Activated CD8-positive, alpha-beta memory T cell treated with anti-CD3 and anti-CD28 coated beads for 36 hours (primary cell): ENCODE results near the gene KRTAP5-4. TPM values are rescaled to one million over a fixed set of nuclear protein-coding genes. Genes with fewer than 3 reads are reported as not detected.

ENCODE experiments used
- CTCF ChIA-PET: fragments of 350-600 bp; sonication (Branson Sonifier 250); formaldehyde crosslinking; loops from one replicate; lab custom pipeline; 2021; ENCODE audit warnings: antibody characterized with exemption; lab: Charles Lee
- POLR2A ChIA-PET: fragments of 350-600 bp; sonication (Branson Sonifier 250); formaldehyde crosslinking; loops from one replicate; lab custom pipeline; 2021; ENCODE audit warnings: antibody characterized with exemption; lab: Charles Lee
- total RNA-seq, 2 experiments: library from RNA; stranded (reverse); gene quantifications; one replicate each; pipeline ENCODE4 v1.2.3, GENCODE V29; 2021

Gene KRTAP5-4
- total RNA-seq, 2 experiments from 2014 or later, result not detected

DNA sequence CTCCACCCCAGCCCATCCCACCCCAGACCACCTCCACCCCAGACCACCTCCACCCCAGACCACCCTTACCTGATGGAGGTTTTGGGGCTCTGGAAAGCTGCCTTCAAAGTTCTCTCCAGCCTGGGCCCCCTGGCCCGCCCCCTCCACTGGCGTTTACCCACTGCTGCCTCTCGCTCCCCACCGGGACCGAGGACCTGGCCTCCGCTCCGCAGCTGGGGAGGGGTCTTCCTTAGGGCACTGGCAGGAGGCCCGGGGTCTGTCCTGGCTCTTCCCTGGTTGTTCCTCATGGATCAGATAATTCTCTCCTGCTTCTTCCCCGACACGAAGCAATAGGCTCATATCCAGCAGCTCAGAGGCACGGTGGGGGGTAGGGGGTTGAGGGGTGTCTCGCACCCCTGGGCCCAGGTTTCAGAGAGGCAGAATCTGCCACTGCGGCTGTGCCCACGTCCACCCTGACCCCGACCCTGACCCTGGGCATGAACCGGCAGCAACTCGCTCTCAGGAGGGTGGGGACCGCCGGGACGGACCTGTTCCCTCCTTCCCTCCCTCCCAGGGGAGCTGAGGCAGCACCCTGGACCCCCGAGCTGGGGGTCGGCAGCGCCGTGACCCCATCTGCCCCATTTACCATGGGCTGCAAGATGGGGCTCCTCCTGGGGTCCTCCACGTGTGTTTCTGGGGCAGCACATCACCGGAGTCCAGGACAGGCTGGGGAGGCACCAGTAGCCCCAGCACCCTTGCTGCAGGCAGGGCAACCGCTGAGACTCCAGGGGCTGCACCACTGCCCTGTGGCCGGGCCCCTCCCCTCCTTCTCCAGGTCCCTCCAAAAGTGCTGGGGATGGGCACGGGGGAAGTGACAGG is 20.6 kb upstream of the KRTAP5-4 start:
- ChIA-PET CTCF (interaction anchor here (2.4 kb wide), 1 partner anchor 10 kb away, joined by 7 read pairs; no protein-coding TSS in a partner anchor), POLR2A (no interaction called here)

- POLR2A ChIA-PET, result no interaction called here
- CTCF ChIA-PET, result interaction anchor here (2.4 to 2.6 kb wide), 2 partner anchors 12 to 53 kb away, joined by 7 read pairs; no protein-coding TSS in a partner anchor
These were observed 19.2 kb upstream of the KRTAP5-4 start for GRCh38 chr11:1641096-1641495.

DNA sequence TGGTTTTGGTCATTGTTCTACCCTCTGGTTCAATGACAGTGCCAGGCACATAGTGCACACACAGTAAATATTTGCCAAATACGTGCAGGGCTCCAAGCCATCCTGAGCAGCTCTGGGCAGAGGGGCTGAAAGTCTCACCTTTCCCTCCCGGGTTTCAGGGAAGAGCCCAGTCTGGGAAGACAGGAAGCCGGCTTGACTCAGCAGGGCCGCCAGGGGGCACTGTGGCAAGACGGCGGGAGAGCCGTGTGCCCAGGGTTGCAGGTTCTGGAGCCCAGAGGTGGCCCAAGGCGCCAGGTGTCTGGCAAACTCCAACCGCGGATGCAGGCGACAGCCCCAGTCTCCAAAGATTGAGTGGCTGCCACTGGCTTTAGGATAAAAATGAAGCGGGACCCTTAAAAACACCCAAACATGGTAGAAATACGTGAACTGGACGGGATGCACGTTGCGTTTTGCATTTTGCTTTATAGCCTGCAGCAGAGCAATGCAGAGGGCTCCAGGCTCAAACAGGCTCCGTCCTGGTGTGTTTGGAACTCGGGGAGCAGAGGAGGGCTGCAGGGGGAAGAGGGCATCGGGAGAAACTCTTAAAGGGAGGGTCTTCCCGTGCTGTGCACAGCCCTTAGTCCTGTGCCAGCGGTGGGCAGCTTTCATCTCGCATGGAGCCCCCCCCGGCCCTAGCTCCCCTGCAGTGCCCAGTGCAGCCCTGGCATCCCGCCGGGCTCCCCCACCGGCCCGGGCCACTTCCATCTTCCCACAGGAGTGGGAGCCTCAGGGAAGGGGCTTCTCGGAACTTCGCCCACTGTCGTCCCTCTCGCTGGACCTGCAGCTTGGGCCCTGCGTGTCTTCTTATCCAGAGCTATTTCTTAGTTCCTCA is 18.4 kb upstream of the KRTAP5-4 start:
- POLR2A ChIA-PET, result no interaction called here
- CTCF ChIA-PET, result interaction anchor here (1.0 to 2.6 kb wide), 4 partner anchors 11 to 54 kb away, joined by 3 to 8 read pairs (median 7); no protein-coding TSS in a partner anchor

GRCh38 chr11:1639666-1640065 is 17.7 kb upstream of the KRTAP5-4 start:
- ChIA-PET POLR2A (no interaction called here), CTCF (interaction anchor here (1.0 to 2.6 kb wide), 4 partner anchors 11 to 93 kb away, joined by 3 to 8 read pairs (median 6); no protein-coding TSS in a partner anchor)

- ChIA-PET POLR2A (no interaction called here), CTCF (interaction anchor here (1.3 to 2.6 kb wide), 3 partner anchors 14 to 92 kb away, joined by 4 to 8 read pairs (median 7); no protein-coding TSS in a partner anchor)
These were observed 17.2 kb upstream of the KRTAP5-4 start for GRCh38 chr11:1639102-1639620.

DNA sequence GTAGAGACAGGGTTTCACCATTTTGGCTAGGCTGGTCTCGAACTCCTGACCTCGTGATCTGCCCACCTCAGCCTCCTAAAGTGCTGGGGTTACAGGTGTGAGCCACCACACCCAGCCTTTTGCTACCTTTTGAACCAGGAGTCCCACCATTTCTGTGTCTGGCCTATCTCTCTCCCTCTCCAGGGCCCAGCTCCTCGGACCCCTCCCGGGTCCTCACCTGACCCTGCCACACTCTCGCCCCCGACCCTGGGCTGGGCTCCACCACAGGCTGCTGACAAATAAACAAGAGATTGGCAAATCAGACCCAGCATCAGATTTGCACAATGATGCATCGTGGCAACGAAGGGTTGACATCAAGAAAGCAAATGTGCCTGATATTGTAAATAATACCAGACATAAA is 16.4 kb upstream of the KRTAP5-4 start:
- ChIA-PET POLR2A (no interaction called here), CTCF (interaction anchor here (1.3 to 2.6 kb wide), 2 partner anchors 56 to 91 kb away, joined by 4 to 7 read pairs; no protein-coding TSS in a partner anchor)

DNA sequence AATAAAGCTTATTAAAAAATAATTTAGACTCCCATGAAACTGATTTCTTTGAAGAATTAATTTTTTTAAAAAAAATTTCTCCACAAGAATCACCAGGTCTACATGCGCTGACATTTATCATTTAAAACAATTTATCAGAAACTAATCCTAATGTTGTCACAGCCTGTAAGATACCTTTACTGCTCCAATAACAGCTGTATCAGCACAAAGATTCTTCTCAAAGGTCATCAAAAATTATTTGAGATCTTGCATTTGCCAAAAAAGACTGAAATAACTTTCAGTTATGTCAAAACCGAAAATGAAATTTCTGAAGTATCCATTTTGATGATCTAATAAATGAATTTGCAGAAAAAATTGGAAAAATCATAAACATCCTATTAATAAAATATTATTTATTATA is 15.7 kb upstream of the KRTAP5-4 start:
- POLR2A ChIA-PET, result no interaction called here
- CTCF ChIA-PET, result interaction anchor here (1.2 kb wide), 2 partner anchors 8 to 15 kb away, joined by 3 to 4 read pairs; no protein-coding TSS in a partner anchor

DNA sequence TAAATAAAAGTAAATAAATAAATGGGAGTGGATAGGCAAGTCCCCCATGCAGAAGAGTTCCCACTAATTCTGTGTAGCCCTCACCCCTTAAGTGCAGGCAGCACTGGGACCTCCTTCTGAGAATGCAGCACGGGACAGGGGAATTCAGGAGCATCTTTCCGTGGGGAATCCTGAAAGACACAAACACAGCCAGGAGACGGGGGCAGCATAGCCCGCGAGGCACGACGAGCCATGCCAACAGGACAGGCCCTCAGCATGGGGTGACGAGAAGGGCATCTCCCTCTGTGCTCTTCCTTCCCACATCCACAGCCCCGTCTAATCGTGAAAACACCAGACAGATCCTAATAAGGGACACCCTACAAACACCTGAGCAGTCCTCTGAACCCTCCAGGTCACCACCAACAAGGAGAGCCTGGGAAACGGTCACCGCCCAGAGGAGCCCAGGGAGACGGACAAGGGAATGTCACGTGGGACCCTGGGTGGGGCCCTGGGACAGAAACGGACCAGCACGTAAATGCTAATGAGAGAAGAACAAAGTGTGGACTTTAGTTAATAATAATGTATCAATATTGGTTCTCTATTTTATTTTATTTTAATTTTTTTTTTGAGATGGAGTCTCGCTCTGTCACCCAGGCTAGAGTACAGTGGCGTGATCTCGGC is 14.5 kb upstream of the KRTAP5-4 start:
- POLR2A ChIA-PET, result no interaction called here
- CTCF ChIA-PET, result no interaction called here

GRCh38 chr11:1633864-1634263 is 11.9 kb upstream of the KRTAP5-4 start:
- ChIA-PET CTCF (interaction anchor here (1.3 kb wide), 1 partner anchor 9 kb away, joined by 4 read pairs; no protein-coding TSS in a partner anchor), POLR2A (no interaction called here)

DNA sequence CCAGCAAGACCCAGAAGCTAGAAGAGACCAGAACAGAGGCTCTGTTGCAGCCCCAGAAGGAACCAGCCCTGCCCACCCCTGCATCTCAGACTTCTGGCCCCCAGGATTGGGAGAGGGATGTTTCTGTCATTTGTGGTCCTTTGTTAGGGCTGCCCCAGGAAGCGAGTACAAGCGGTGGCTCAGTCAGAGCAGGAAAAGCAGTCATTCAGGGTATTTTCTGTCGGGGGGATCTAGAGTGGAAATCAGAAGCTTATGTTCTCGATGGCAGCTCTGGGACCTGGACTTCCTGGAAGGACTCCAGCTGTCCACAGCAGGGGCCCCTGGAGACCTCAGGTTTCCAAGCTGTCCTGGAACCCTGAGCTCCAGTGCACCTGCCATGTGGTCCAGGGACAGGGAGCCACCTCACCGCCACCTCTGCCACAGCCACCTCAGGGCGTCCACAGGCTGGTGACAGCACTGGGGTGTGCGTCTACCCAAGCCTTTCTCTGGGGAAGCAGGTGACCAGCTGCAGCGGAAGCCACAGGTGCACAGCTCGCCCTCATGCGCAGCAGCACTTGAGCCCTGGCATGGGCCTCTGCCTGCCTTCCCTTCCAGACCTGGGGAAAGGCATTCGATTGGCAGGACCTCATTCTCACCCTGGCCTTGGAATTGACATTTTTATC is 10.2 kb upstream of the KRTAP5-4 start:
- CTCF ChIA-PET, result interaction anchor here (0.6 to 1.8 kb wide), 3 partner anchors 58 to 1349 kb away, joined by 3 to 6 read pairs (median 6); no protein-coding TSS in a partner anchor
- POLR2A ChIA-PET, result interaction anchor here (0.5 kb wide), 1 partner anchor 370 kb away, joined by 3 read pairs; no protein-coding TSS in a partner anchor

- CTCF ChIA-PET, result interaction anchor here (1.0 to 1.8 kb wide), 4 partner anchors 15 to 84 kb away, joined by 3 to 6 read pairs (median 4); no protein-coding TSS in a partner anchor
- POLR2A ChIA-PET, result no interaction called here
These were observed 9.2 kb upstream of the KRTAP5-4 start for GRCh38 chr11:1631066-1631568.

DNA sequence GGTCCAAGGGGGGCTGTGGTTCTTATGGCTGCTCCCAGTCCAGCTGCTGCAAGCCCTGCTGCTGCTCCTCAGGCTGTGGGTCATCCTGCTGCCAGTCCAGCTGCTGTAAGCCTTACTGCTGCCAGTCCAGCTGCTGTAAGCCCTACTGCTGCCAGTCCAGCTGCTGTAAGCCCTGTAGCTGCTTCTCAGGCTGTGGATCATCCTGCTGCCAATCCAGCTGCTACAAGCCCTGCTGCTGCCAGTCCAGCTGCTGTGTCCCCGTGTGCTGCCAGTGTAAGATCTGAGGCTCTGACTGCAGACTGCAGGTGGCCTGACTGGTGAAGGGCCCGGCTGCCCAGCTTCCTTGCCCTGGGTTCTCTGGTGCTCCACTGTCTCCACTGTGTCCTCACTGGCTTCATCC is 8.3 kb upstream of the KRTAP5-4 start:
- CTCF ChIA-PET, result interaction anchor here (1.3 kb wide), 1 partner anchor 33 kb away, joined by 3 read pairs; no protein-coding TSS in a partner anchor
- POLR2A ChIA-PET, result no interaction called here

DNA sequence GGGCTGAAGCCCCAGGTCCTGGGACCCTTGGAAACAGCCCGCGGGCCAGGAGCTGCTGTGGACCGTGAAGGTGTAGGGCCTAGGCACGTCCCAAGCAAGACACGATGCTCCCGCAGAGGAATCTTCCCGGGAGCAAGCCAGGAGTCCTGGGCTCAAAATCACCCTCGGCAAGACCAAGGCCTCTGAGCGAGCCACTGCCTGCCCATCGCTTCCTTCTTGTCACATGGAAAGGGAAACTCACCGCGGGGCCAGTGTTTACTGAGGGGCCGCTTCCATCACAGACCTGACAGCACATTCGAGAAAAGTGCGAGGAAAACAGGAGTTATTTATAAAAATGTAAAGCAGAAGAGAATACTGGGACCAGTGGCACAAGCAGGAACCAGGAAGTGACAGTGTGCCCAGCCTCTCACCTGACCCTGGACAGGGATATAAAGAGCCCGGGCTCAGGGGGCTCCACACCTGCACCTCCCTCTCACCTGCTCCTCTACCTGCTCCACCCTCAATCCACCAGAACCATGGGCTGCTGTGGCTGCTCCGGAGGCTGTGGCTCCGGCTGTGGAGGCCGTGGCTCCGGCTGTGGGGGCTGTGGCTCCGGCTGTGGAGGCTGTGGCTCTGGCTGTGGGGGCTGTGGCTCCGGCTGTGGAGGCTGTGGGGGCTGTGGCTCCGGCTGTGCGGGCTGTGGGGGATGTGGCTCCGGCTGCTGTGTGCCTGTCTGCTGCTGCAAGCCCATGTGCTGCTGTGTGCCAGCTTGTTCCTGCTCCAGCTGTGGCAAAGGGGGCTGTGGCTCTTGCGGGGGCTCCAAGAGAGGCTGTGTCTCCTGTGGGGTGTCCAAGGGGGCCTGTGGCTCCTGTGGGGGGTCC is 7.6 kb upstream of the KRTAP5-4 start, which contains the start of gene KRTAP5-5:
Gene KRTAP5-5 (plus strand): TSS at position 450 of the 860 bp plus-strand sequence. CDS start 66 bp downstream, at position 516.
- POLR2A ChIA-PET, result no interaction called here
- CTCF ChIA-PET, result interaction anchor here (0.7 to 3.4 kb wide), 3 partner anchors 8 to 203 kb away, joined by 3 to 19 read pairs (median 6); no protein-coding TSS in a partner anchor

- ChIA-PET POLR2A (no interaction called here), CTCF (interaction anchor here (0.7 to 3.4 kb wide), 4 partner anchors 9 to 203 kb away, joined by 3 to 19 read pairs (median 4); no protein-coding TSS in a partner anchor)
These were observed 6.8 kb upstream of the KRTAP5-4 start for GRCh38 chr11:1628506-1629325.

GRCh38 chr11:1625541-1625940 is 3.6 kb upstream of the KRTAP5-4 start:
- POLR2A ChIA-PET, result no interaction called here

More at GRCh38 chr11:1625541-1625940, 3.6 kb upstream of the KRTAP5-4 start:
- CTCF ChIA-PET, result interaction anchor here (1.5 kb wide), 1 partner anchor 213 kb away, joined by 3 read pairs; the partner anchor contains the start of gene TNNI2
